Cardiac muscle cell (in vitro differentiated cells and primary cell): ENCODE results near the gene TMEM47. TPM values are rescaled to one million over a fixed set of nuclear protein-coding genes. Genes with fewer than 3 reads are reported as not detected.

ENCODE experiments used
- DNase-seq, 2 donors: peaks; one replicate each; pipeline versions ENCODE4 v3.0.0 to v3.0.0-alpha.2; 2010 to 2017; ENCODE audit warnings: low read depth in 1 of 2, low spot score in 1 of 2
- H3K27ac ChIP-seq: fragments of 200-600 bp; sonication (generic); 2 replicates; pipeline ENCODE4 v1.5.1; 2016
- H3K27me3 ChIP-seq: fragments of 200-600 bp; sonication (generic); 2 replicates; pipeline ENCODE4 v1.6.0; 2016; ENCODE audit warnings: control low read depth
- H3K36me3 ChIP-seq: fragments of 200-600 bp; sonication (generic); 2 replicates; pipeline ENCODE4 v1.5.1; 2016; ENCODE audit warnings: control low read depth
- H3K4me1 ChIP-seq: fragments of 200-600 bp; sonication (generic); 2 replicates; pipeline ENCODE4 v1.8.1; 2017; ENCODE audit warnings: low read depth, mild to moderate bottlenecking, mixed run types
- H3K4me3 ChIP-seq: fragments of 200-600 bp; sonication (generic); 2 replicates; pipeline ENCODE4 v1.5.1; 2016; ENCODE audit warnings: mild to moderate bottlenecking
- H3K9me3 ChIP-seq: fragments of 200-600 bp; sonication (generic); 2 replicates; pipeline ENCODE4 v1.5.1; 2017; ENCODE audit warnings: low read depth, mild to moderate bottlenecking, control low read depth
- polyA plus RNA-seq: library from polyadenylated mRNA; unstranded; fragments of >200 nt; fragmentation: Nextera tagmentation; extraction: Ambion mirVana; gene quantifications from 2 replicates; pipeline ENCODE4 v1.2.1, GENCODE V29; 2016
- total RNA-seq: library from RNA; depleted of rRNA; stranded (reverse); fragments of >200 nt; gene quantifications from 2 replicates; pipeline ENCODE4 v1.2.3, GENCODE V29; 2016
- TF ChIP-seq, protein P1 (sequence below): IDR thresholded peaks from 2 replicates; pipeline ENCODE4 v1.5.1; 2012; ENCODE audit warnings: low read depth, mild to moderate bottlenecking, low read length

The TMEM47 gene
- total and polyA plus RNA-seq, 2 experiments from 2014 or later: 33.3 to 52.6 TPM

GRCh38 chrX:34585561-34585960 is 71.5 kb downstream of the TMEM47 start:
- TF ChIP-seq, protein P1, sequence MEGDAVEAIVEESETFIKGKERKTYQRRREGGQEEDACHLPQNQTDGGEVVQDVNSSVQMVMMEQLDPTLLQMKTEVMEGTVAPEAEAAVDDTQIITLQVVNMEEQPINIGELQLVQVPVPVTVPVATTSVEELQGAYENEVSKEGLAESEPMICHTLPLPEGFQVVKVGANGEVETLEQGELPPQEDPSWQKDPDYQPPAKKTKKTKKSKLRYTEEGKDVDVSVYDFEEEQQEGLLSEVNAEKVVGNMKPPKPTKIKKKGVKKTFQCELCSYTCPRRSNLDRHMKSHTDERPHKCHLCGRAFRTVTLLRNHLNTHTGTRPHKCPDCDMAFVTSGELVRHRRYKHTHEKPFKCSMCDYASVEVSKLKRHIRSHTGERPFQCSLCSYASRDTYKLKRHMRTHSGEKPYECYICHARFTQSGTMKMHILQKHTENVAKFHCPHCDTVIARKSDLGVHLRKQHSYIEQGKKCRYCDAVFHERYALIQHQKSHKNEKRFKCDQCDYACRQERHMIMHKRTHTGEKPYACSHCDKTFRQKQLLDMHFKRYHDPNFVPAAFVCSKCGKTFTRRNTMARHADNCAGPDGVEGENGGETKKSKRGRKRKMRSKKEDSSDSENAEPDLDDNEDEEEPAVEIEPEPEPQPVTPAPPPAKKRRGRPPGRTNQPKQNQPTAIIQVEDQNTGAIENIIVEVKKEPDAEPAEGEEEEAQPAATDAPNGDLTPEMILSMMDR: no peak
- DNase-seq: peak in 1 of 2 donors; percentile 2
- Histone ChIP-seq H3K4me1 (no peaks in the 10 kb centered on the region), H3K27ac (no peak overlapping the region), H3K4me3 (no peak overlapping the region), H3K27me3 (no peaks in the 10 kb centered on the region), H3K9me3 (no peaks in the 10 kb centered on the region), H3K36me3 (no peaks in the 10 kb centered on the region)

DNA sequence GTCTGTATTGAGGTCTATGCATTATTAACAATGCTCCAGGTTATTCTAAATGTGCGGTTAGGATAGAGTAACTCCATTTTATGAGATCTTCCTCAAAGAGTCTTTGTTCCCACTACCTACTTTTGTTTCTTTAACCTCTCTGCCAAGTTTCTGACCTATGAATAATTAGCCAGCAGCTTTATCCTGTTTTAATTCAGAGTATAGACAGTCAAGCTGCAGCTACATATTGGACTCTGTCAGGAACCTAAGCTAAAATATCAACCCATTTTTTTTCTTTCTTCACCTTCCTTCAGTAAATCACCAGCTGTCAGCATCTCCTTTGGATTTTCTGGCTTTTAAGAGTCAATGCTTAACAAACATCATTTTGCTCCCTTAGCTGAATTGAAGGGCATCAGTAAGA is 72.3 kb downstream of the TMEM47 start:
- no peaks in the 10 kb centered on the region for H3K4me1 ChIP-seq
- no peak overlapping the region for H3K27ac ChIP-seq
- no peaks in the 10 kb centered on the region for H3K36me3 ChIP-seq
- DNase-seq: no peak
- TF ChIP-seq, protein P1: no peak
- H3K27me3 ChIP-seq: no peaks in the 10 kb centered on the region
- H3K9me3 ChIP-seq: no peaks in the 10 kb centered on the region
- H3K4me3 ChIP-seq: no peak overlapping the region

DNA sequence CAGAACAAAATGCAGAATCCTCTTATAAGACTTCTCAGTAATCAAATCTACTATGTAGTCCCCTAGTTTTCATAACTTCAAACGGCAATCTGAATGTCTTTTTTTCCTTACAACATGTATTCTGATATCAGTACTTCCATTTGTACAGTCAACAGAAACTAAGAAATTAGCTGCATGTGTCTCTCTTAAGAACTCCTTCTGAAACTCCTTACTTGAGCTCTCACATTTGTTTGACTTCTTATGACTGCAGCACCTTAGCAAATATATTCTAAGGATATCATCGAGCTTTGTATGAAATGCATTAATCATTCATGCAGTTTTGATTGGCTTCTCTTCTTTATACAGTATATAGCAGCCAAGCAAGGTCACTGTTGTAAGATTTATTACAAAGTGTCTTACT is 77.0 kb downstream of the TMEM47 start:
- no peaks in the 10 kb centered on the region for H3K4me1 ChIP-seq
- no peak overlapping the region for H3K4me3 ChIP-seq
- TF ChIP-seq, protein P1: no peak
- DNase-seq: no peak
- no peaks in the 10 kb centered on the region for H3K27me3 ChIP-seq
- no peak overlapping the region for H3K27ac ChIP-seq
- no peaks in the 10 kb centered on the region for H3K36me3 ChIP-seq
- no peaks in the 10 kb centered on the region for H3K9me3 ChIP-seq

DNA sequence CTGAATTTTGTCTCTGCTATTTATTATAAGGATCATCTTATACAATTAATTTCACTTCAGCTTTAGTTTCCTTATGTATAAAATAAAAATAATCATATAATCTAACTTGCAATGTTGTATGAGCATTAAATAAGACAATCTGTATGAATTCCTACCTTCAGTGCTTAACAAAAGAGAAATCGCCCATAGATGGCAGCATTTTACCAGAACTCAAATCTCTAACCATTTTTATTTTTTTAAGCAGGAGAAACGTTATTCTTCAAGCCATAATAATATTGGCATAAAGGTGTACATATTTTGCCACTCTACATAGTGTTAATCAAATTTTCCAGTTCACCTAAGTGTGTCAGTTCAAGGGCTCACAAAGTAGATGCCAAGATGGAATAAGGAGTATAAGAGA is 78.8 kb downstream of the TMEM47 start:
- H3K27me3 ChIP-seq: no peaks in the 10 kb centered on the region
- H3K27ac ChIP-seq: no peak overlapping the region
- DNase-seq: peak; percentile 63 to 66
- no peaks in the 10 kb centered on the region for H3K4me1 ChIP-seq
- TF ChIP-seq, protein P1: peak; percentile 29
- H3K36me3 ChIP-seq: no peaks in the 10 kb centered on the region
- no peaks in the 10 kb centered on the region for H3K9me3 ChIP-seq
- H3K4me3 ChIP-seq: no peak overlapping the region
